GM21390 (cell line): ENCODE measurements around the gene UPP1.
"Not testable (repeated sequence)": the region's sequence is repeated elsewhere in the genome, so short reads cannot be mapped to it uniquely, and the experiment has no call there.

ENCODE experiments used
- ATAC-seq: cut with Tn5 transposase; IDR thresholded peaks from one replicate; pipeline ENCODE4 v1.9.1; 2021; ENCODE audit not compliant: unreplicated experiment

UPP1 gene

GRCh38 chr7:48089046-48090003 lies at the start of gene UPP1:
Gene UPP1, plus strand, starts transcription at chr7:48089265. Its CDS starts 5,519 bp downstream, at chr7:48094784.
- ATAC-seq: peak; percentile 49

GRCh38 chr7:48040944-48041652 lies 48.0 kb upstream of the UPP1 start:
- no peak for ATAC-seq

GRCh38 chr7:48041653-48041970 lies 47.5 kb upstream of the UPP1 start:
- no peak for ATAC-seq

GRCh38 chr7:48042216-48042615 lies 46.8 kb upstream of the UPP1 start:
- ATAC-seq: no peak

GRCh38 chr7:48042636-48043035 lies 46.4 kb upstream of the UPP1 start:
- ATAC-seq: no peak

GRCh38 chr7:48045195-48045765 lies 43.8 kb upstream of the UPP1 start:
- no peak for ATAC-seq

GRCh38 chr7:48046458-48046857 lies 42.6 kb upstream of the UPP1 start:
- no peak for ATAC-seq

GRCh38 chr7:48048113-48048512 lies 41.0 kb upstream of the UPP1 start:
- no peak for ATAC-seq

- no peak for ATAC-seq
Observed at GRCh38 chr7:48049850-48050249, 39.2 kb upstream of the UPP1 start.

GRCh38 chr7:48052748-48053147 lies 36.3 kb upstream of the UPP1 start:
- no peak for ATAC-seq

- no peak for ATAC-seq
Observed at GRCh38 chr7:48053736-48054135, 35.3 kb upstream of the UPP1 start.

- ATAC-seq: no peak
Observed at GRCh38 chr7:48058990-48059389, 30.1 kb upstream of the UPP1 start.

- ATAC-seq: no peak
Observed at GRCh38 chr7:48059706-48060105, 29.4 kb upstream of the UPP1 start.

- no peak for ATAC-seq
Observed at GRCh38 chr7:48063985-48064384, 25.1 kb upstream of the UPP1 start.

- ATAC-seq: no peak
Observed at GRCh38 chr7:48067475-48067874, 21.6 kb upstream of the UPP1 start.

- ATAC-seq: no peak
Observed at GRCh38 chr7:48074204-48074654, 14.8 kb upstream of the UPP1 start.

GRCh38 chr7:48077423-48077822 lies 11.6 kb upstream of the UPP1 start:
- no peak for ATAC-seq

- no peak for ATAC-seq
Observed at GRCh38 chr7:48078470-48078869, 10.6 kb upstream of the UPP1 start.

GRCh38 chr7:48082378-48082777 lies 6.7 kb upstream of the UPP1 start:
- ATAC-seq: not testable (repeated sequence)

GRCh38 chr7:48083114-48083830 lies 5.8 kb upstream of the UPP1 start:
- ATAC-seq: no peak
